GM13976 (cell line): Measurements from ENCODE around the gene GPR176.
"Not testable (repeated sequence)": the region's sequence is repeated elsewhere in the genome, so short reads cannot be mapped to it uniquely, and the experiment has no call there.

Experiments
- DNase-seq: peaks from one replicate; pipeline ENCODE4 v3.0.0; 2012; ENCODE audit warnings: low spot score
- in situ Hi-C: fragments of 300-500 bp; cut with MboI; formaldehyde crosslinking; loops from one replicate; pipeline ENCODE4 v1.12.0; 2022; ENCODE audit warnings: low sequenced_read_pairs, mixed read lengths, inconsistent platforms; ENCODE audit not compliant: unreplicated experiment
- TF ChIP-seq, protein P1 (sequence below): IDR thresholded peaks from 2 replicates; pipeline ENCODE4 v1.5.1; 2012; ENCODE audit warnings: borderline replicate concordance, mild to moderate bottlenecking; ENCODE audit not compliant: insufficient read depth; ENCODE audit errors: extremely low read depth, missing control alignments, control extremely low read depth

The GPR176 gene

DNA sequence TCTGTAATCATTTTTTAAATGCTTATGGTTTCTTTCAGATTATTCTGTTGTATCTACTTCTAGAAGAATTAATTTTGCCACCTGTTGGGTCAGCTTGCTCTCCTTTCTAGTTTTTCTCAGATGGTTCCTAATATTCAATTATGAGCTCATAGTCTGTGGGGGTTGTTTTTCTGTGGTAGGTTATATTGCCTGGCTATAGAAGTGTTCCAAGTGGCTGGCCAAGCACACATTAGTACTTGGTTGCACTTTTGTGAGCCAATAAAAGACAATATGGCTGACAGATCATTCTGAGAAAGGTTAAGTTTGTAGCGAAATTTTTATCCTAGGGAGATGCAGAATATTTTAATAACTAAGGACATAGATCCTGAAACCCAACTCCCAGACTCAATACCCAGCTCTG, 105.6 kb downstream of the GPR176 start:
- TF ChIP-seq, protein P1, sequence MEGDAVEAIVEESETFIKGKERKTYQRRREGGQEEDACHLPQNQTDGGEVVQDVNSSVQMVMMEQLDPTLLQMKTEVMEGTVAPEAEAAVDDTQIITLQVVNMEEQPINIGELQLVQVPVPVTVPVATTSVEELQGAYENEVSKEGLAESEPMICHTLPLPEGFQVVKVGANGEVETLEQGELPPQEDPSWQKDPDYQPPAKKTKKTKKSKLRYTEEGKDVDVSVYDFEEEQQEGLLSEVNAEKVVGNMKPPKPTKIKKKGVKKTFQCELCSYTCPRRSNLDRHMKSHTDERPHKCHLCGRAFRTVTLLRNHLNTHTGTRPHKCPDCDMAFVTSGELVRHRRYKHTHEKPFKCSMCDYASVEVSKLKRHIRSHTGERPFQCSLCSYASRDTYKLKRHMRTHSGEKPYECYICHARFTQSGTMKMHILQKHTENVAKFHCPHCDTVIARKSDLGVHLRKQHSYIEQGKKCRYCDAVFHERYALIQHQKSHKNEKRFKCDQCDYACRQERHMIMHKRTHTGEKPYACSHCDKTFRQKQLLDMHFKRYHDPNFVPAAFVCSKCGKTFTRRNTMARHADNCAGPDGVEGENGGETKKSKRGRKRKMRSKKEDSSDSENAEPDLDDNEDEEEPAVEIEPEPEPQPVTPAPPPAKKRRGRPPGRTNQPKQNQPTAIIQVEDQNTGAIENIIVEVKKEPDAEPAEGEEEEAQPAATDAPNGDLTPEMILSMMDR: no peak
- DNase-seq: no peak
- in situ Hi-C loops: no loop called here

DNA sequence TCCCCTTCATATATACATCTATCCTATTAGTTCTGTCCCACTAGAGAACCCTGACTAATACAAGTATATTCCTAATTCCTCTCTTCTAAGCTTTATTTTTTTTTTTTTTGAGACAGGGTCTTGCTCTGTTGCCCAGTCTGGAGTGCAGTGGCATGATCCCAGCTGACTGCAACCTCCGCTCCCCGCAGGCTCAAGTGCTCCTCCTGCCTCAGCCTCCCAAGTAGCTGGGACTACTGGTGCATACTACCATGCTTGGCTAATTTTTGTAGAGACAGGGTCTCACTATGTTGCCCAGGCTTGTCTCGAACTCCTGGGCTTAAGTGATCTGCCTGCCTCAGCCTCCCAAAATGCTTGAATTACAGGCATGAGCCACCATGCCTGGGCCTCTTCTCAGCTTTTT, 107.4 kb downstream of the GPR176 start:
- DNase-seq, in situ Hi-C loops: not testable (repeated sequence)

DNA sequence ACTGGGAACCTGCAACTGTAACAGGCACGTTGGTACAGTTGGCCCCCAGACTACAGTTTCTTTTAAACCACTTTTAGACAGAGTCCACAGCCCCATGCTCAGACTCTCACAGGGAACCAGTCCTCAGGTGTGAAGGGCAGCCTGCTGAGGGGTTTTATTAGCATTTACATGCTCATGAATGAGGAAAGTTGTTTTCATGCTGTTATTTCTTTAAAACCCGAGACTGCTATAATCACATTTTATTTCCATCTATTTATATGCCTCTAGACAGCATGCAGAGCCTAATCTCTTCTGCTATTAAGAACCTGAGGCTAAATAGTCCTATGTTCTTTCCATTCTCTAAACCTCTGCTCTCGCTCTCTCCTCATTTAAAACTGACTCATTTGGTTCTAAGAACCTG, 111.2 kb downstream of the GPR176 start:
- DNase-seq: no peak
- TF ChIP-seq, protein P1: no peak
- in situ Hi-C loops: loop anchor here (10.0 kb wide), 1 partner anchor 206 kb away; no protein-coding TSS in a partner anchor

DNA sequence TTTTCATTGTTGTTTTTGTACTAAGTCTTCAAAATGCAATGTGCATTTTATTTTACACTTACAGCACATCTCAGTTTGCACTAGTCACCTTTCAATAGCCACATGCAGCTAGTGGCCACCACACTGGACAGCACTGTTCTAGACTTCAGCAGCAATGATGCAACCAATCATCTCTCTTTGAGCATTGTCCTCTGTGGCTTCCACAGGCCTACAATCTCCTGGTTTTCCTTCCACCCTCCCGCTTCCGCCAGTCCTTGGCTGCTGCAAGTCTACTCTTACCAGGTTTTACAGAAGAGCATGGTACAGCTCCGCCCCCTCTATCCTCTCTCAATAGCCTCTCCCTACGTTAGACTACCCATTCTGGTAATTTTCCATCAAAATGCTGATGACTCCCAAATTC, 112.3 kb downstream of the GPR176 start:
- in situ Hi-C loops: loop anchor here (10.0 kb wide), 1 partner anchor 207 kb away; no protein-coding TSS in a partner anchor
- DNase-seq: no peak
- TF ChIP-seq, protein P1: no peak

DNA sequence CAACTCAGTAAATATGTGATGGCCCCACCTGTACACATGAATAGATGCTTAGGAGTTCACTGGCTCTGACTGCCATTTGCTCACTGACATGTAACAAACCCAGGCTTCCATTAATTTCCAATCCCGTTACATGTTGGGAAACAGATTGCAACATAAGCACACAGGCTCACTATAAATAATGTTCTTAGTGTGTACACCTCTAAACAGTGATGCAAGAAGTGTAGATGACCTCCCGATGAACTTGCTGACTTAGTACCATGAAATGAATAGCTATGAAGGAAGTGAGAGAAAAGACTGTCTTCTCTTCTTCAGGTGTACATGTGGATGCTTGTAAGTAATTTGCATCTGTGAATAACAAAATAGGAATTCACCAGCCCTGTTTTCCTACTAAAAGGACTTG, 116.0 kb downstream of the GPR176 start:
- TF ChIP-seq, protein P1: no peak
- in situ Hi-C loops: loop anchor here (5.0 to 10.0 kb wide), 2 partner anchors 73 to 211 kb away; no protein-coding TSS in a partner anchor
- DNase-seq: no peak

DNA sequence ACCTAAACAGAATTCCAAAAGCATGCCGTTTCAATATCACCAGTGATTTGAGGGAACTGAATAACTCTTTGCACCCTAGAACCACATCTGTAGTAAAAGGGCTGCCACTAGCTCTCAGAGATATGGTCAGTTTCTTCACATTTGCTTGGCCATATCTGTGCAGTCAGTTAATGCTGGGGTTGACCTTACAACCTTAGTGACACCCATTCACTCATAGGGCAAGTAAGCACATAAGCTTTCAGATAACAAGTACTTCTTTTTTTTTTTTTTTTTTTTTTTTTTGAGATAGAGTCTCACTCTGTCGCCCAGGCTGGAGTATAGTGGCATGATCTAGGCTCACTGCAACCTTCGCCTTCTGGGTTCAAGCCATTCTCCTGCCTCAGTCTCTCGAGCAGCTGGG, 117.0 kb downstream of the GPR176 start:
- TF ChIP-seq, protein P1: no peak
- in situ Hi-C loops: loop anchor here (5.0 to 10.0 kb wide), 2 partner anchors 74 to 212 kb away; no protein-coding TSS in a partner anchor
- no peak for DNase-seq

DNA sequence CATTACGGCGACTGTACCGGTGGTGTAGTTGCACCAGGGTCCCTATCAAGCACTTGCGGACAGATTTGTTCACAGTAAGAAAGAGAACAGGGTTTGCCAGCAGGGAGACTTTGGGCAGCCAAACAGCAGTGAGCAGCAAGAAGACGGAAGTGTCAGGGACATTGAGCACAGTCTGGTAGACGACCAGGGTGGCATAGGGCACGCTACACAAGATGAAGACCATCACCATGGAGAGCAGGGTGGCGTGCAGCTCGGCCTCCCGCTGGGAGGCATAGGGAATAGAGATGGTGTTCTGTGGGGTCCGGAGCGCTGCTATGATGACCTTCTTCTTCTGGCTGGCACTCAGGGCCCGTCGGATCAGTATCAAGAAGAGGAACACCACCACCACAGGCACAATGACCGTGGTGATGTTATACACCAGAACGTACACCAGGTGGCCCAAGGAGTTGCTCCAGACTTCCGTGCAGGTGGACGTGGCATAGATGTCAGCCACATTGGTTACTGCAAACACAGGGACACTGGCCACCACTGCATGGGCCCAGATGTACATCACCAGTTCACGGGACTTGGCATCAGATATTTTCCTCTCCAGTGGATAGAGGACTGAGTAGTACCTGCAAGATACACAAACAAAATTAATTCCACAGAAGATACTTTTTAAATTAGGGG, 118.3 kb downstream of the GPR176 start:
- in situ Hi-C loops: loop anchor here (5.0 to 10.0 kb wide), 2 partner anchors 76 to 213 kb away; no protein-coding TSS in a partner anchor
- DNase-seq: peak; percentile 66
- TF ChIP-seq, protein P1: peak; percentile 62
